MCF 10A (cell line): Measurements from ENCODE around the gene DPPA3. TPM values are rescaled to one million over a fixed set of nuclear protein-coding genes. Genes with fewer than 3 reads are reported as not detected.
"Not testable (repeated sequence)": the region's sequence is repeated elsewhere in the genome, so short reads cannot be mapped to it uniquely, and the experiment has no call there.

ENCODE experiments used
- BruUV-seq: library from RNA; stranded (reverse); fragments of 400-500 nt; replicated peaks from 2 replicates; lab custom pipeline; 2021; lab: Mats Ljungman, UMichigan
- CTCF ChIA-PET: fragments of 300-600 bp; sonication (Branson Sonifier 250); formaldehyde crosslinking; extraction: SDS; loops from one replicate; lab custom pipeline; 2021; ENCODE audit warnings: antibody characterized with exemption, inconsistent platforms; lab: Yijun Ruan, JAX
- POLR2A ChIA-PET: fragments of 300-600, 350-650 bp; sonication (Branson Sonifier 250); formaldehyde crosslinking; extraction: SDS; loops from one replicate; lab custom pipeline; 2020; ENCODE audit warnings: antibody characterized with exemption, inconsistent platforms; lab: Yijun Ruan, JAX
- DNase-seq: peaks from one replicate; pipeline ENCODE4 v3.0.0-alpha.2; 2018; ENCODE audit not compliant: unreplicated experiment
- H3K27ac Mint-ChIP-seq: one replicate; pipeline ENCODE4 v1.8.0; 2022; ENCODE audit warnings: mild to moderate bottlenecking, low read depth, mixed read lengths; ENCODE audit not compliant: unreplicated experiment
- H3K27me3 Mint-ChIP-seq: one replicate; pipeline ENCODE4 v1.8.0; 2022; ENCODE audit warnings: mixed read lengths; ENCODE audit not compliant: insufficient read depth, unreplicated experiment
- H3K36me3 Mint-ChIP-seq: one replicate; pipeline ENCODE4 v1.8.0; 2022; ENCODE audit warnings: mild to moderate bottlenecking, moderate library complexity, mixed read lengths; ENCODE audit not compliant: insufficient read depth, unreplicated experiment
- H3K4me1 Mint-ChIP-seq: one replicate; pipeline ENCODE4 v1.8.0; 2022; ENCODE audit warnings: mixed read lengths; ENCODE audit not compliant: insufficient read depth, unreplicated experiment
- H3K4me3 Mint-ChIP-seq: one replicate; pipeline ENCODE4 v1.8.0; 2022; ENCODE audit warnings: mild to moderate bottlenecking, moderate library complexity, mixed read lengths; ENCODE audit not compliant: unreplicated experiment
- H3K9me3 Mint-ChIP-seq: one replicate; pipeline ENCODE4 v1.8.0; 2022; ENCODE audit warnings: mixed read lengths; ENCODE audit not compliant: unreplicated experiment
- intact Hi-C: fragments of 100-400 bp; cut with micrococcal nuclease; formaldehyde crosslinking; loops from 2 replicates; pipeline ENCODE4 v1.14.1; 2022
- total RNA-seq: library from RNA; stranded (reverse); gene quantifications from 2 replicates; pipeline ENCODE4 v1.2.3, GENCODE V29; 2022
- TF ChIP-seq, protein P1 (sequence below): fragments of 200-600 bp; IDR thresholded peaks from one replicate; pipeline ENCODE4 v1.8.0; 2022; ENCODE audit warnings: antibody characterized with exemption, mild to moderate bottlenecking; ENCODE audit not compliant: unreplicated experiment

The DPPA3 gene
- total RNA-seq, 1 experiment from 2014 or later: not detected

DNA sequence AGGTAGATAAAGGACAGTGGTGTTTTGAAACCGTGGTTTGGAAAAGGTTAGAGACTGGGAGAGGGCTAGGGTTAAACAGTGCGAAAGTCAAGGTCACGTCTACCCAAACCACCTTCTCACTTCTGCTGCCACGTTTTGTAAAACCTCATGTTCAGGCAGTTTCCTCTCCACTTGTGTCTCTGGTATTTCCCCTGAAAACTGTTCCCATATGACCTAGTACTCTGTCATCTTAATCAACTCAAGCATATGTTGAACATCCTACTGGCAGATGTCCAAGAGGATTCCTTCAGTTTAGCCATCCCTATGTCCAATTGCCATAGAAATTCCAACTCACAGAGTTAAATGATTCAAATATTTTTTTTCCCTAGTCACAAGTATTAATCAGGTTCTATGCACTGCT is 18.5 kb downstream of the DPPA3 start:
- intact Hi-C loops: no loop called here
- ChIA-PET POLR2A (interaction anchor here (0.7 kb wide), 1 partner anchor 11 kb away, joined by 4 read pairs; no protein-coding TSS in a partner anchor), CTCF (no interaction called here)
- Mint-ChIP-seq H3K27ac (no peak overlapping the region), H3K27me3 (no peaks in the 10 kb centered on the region), H3K4me1 (no peaks in the 10 kb centered on the region), H3K9me3 (no peaks in the 10 kb centered on the region), H3K4me3 (no peak overlapping the region), H3K36me3 (no peaks in the 10 kb centered on the region)
- no TSS peak for BruUV-seq
- TF ChIP-seq, protein P1, sequence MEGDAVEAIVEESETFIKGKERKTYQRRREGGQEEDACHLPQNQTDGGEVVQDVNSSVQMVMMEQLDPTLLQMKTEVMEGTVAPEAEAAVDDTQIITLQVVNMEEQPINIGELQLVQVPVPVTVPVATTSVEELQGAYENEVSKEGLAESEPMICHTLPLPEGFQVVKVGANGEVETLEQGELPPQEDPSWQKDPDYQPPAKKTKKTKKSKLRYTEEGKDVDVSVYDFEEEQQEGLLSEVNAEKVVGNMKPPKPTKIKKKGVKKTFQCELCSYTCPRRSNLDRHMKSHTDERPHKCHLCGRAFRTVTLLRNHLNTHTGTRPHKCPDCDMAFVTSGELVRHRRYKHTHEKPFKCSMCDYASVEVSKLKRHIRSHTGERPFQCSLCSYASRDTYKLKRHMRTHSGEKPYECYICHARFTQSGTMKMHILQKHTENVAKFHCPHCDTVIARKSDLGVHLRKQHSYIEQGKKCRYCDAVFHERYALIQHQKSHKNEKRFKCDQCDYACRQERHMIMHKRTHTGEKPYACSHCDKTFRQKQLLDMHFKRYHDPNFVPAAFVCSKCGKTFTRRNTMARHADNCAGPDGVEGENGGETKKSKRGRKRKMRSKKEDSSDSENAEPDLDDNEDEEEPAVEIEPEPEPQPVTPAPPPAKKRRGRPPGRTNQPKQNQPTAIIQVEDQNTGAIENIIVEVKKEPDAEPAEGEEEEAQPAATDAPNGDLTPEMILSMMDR: no peak
- DNase-seq: no peak

DNA sequence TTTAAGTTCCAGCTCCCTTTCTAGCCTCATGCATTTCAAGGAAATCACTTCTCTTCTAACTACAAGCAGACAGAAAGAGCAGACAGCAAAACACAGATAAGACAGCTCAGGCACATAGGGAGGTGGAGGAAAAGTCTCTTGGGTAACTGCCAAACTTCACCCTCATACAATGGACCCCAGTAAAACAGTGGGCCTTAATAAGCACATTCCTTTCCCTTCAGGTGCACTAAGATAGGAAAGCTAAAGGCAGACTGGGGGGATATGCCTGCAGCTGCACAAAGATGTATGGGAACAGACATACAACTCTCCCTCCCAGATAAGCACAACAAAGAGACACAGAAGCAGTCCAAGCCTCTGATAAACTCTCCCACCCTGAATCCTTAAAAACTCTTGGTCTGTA is 19.8 kb downstream of the DPPA3 start:
- CTCF ChIA-PET: interaction anchor here (1.1 to 1.4 kb wide), 2 partner anchors 15 to 77 kb away, joined by 3 to 5 read pairs; no protein-coding TSS in a partner anchor
- intact Hi-C loops, DNase-seq, H3K9me3 Mint-ChIP-seq, H3K36me3 Mint-ChIP-seq, H3K27me3 Mint-ChIP-seq, H3K27ac Mint-ChIP-seq, H3K4me1 Mint-ChIP-seq, BruUV-seq, POLR2A ChIA-PET, H3K4me3 Mint-ChIP-seq: not testable (repeated sequence)

DNA sequence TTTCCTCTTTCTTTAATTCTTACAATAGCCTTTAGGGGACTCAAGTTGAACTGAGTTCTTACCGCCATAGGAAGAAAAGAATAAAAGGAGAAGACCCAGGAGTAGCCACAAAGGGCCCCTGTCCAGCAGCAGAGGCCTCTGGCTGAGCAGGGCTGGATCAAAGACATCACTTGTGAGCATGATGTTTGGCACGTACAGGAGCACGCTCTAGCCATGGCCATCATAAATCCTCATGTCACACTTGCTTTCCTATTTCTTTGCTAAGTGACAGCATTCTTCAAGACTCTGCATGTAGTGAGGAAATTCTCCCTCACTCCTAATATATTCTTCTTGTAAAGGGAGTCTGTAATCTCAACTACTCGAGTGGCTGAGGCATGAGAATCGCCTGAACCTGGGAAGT is 20.3 kb downstream of the DPPA3 start:
- ChIA-PET CTCF (interaction anchor here (1.1 to 1.4 kb wide), 2 partner anchors 15 to 76 kb away, joined by 3 to 5 read pairs; no protein-coding TSS in a partner anchor), POLR2A (no interaction called here)
- DNase-seq: no peak
- Mint-ChIP-seq H3K9me3 (no peaks in the 10 kb centered on the region), H3K27me3 (no peaks in the 10 kb centered on the region), H3K27ac (no peak overlapping the region), H3K36me3 (no peaks in the 10 kb centered on the region), H3K4me1 (no peaks in the 10 kb centered on the region), H3K4me3 (no peak overlapping the region)
- no TSS peak for BruUV-seq
- TF ChIP-seq, protein P1: no peak
- intact Hi-C loops: no loop called here

- no TSS peak for BruUV-seq
- ChIA-PET POLR2A (no interaction called here), CTCF (interaction anchor here (0.6 kb wide), 1 partner anchor 15 kb away, joined by 4 read pairs; no protein-coding TSS in a partner anchor)
- Mint-ChIP-seq H3K36me3 (no peaks in the 10 kb centered on the region), H3K4me1 (no peaks in the 10 kb centered on the region), H3K27me3 (no peaks in the 10 kb centered on the region), H3K4me3 (no peak overlapping the region), H3K27ac (no peak overlapping the region), H3K9me3 (no peaks in the 10 kb centered on the region)
- intact Hi-C loops: no loop called here
- no peak for DNase-seq
- TF ChIP-seq, protein P1: no peak
Observed at GRCh38 chr12:7732993-7733392, 21.8 kb downstream of the DPPA3 start.
